HAP-1 (cell line): ENCODE measurements around the gene MFSD6.
"Not testable (repeated sequence)": the region's sequence is repeated elsewhere in the genome, so short reads cannot be mapped to it uniquely, and the experiment has no call there.

Experiments used
- DNase-seq, 2 experiments: peaks; one replicate each; pipeline ENCODE4 v3.0.0-alpha.2; 2016 to 2020; ENCODE audit warnings: low spot score in 2 of 2
- H3K27me3 ChIP-seq: fragments of 250-450 bp; sonication (Bioruptor Pico); 2 replicates; pipeline ENCODE4 v1.5.1; 2020; ENCODE audit warnings: low read depth, mild to moderate bottlenecking, moderate library complexity
- H3K36me3 ChIP-seq: fragments of 250-450 bp; sonication (Bioruptor Pico); replicated peaks from 2 replicates; pipeline ENCODE4 v1.5.1; 2020; ENCODE audit warnings: mild to moderate bottlenecking
- H3K4me1 ChIP-seq: fragments of 250-450 bp; sonication (Bioruptor Pico); 2 replicates; pipeline ENCODE4 v1.5.1; 2020; ENCODE audit warnings: mild to moderate bottlenecking
- H3K4me3 ChIP-seq: fragments of 250-450 bp; sonication (Bioruptor Pico); 2 replicates; pipeline ENCODE4 v1.5.1; 2020; ENCODE audit warnings: mild to moderate bottlenecking, moderate library complexity
- H3K9me3 ChIP-seq: fragments of 250-450 bp; sonication (Bioruptor Pico); 2 replicates; pipeline ENCODE4 v1.5.1; 2020; ENCODE audit warnings: mild to moderate bottlenecking, moderate library complexity
- in situ Hi-C: fragments of 300-500 bp; cut with MboI; formaldehyde crosslinking; loops from 3 replicates; pipeline ENCODE4 v1.14.3; 2020; ENCODE audit warnings: low sequenced_read_pairs, inconsistent platforms, mixed read lengths

Gene MFSD6

DNA sequence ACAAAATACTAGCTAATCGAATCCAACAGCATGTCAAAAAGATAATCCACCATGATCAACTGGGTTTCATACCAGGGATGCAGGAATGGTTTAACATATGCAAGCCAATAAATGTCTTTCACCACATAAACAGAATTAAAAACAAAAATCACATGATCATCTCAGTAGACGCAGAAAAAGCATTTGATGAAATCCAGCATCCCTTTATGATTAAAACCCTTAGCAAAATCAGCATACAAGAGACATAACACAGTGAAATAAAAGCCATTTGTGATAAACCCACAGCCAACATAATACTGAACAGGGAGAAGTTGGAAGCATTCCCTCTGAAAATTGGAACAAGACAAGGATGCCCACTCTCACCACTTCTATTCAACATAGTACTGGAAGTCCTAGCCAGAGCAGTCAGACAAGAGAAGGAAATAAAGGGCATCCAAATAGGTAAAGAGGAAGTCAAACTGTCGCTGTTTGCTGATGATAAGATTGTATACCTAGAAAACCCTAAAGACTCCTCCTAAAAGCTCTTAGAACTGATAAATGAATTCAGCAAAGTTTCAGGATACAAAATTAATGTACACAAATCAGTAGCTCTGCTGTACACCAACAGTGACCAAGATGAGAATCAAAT lies 86.6 kb downstream of the MFSD6 start:
- DNase-seq, in situ Hi-C loops, H3K4me3 ChIP-seq, H3K36me3 ChIP-seq, H3K4me1 ChIP-seq, H3K9me3 ChIP-seq, H3K27me3 ChIP-seq: not testable (repeated sequence)

DNA sequence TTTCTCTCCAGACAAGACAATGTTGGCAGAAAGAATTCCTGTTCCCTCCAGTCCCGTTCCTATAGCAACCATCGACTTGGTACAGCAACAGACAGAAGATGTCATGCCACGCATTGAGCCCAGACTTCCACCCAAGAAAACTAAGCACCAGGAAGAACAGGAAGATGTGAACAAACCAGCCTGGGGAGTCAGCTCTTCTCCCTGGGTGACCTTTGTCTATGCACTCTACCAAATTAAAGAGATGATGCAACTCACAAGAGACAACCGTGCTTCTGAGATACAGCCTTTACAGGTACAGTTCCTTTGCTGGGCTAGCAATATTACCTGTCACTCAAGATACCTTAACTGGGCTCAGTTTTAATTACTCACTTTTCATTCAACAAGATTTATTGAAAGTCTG lies 89.3 kb downstream of the MFSD6 start:
- in situ Hi-C loops: no loop called here

DNA sequence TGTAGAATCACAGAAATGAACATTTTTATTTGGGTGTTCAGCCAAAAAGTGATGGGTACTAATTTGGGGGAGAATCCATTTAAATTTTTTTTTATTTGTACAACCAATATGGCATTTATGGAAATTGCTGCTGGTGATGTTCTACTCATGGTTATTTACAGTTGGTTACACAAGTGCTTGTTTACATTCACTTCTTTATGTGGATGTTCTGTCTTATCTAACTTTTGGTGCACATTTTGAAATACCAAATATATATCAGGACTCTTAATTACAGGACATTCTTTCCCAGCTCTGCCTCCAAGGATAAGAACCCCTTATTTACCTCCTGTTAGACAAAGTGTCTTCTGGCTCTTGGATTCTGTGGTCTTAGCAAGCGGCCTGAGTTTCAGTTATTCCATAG lies 91.1 kb downstream of the MFSD6 start:
- H3K4me1 ChIP-seq: peaks cover 4% of the 10 kb centered on the region; the same call in 1 of the 2 replicates
- in situ Hi-C loops: no loop called here
- H3K36me3 ChIP-seq: no peaks in the 10 kb centered on the region
- no peak overlapping the region for H3K4me3 ChIP-seq
- no peaks in the 10 kb centered on the region for H3K9me3 ChIP-seq
- DNase-seq: no peak
- H3K27me3 ChIP-seq: no peaks in the 10 kb centered on the region

More for the DNA sequence above, 89.3 kb downstream of the MFSD6 start:
- Histone ChIP-seq H3K36me3 (no peaks in the 10 kb centered on the region), H3K4me1 (peaks cover 4% of the 10 kb centered on the region; the same call in 1 of the 2 replicates), H3K9me3 (no peaks in the 10 kb centered on the region), H3K27me3 (no peaks in the 10 kb centered on the region), H3K4me3 (no peak overlapping the region)
- DNase-seq: no peak

DNA sequence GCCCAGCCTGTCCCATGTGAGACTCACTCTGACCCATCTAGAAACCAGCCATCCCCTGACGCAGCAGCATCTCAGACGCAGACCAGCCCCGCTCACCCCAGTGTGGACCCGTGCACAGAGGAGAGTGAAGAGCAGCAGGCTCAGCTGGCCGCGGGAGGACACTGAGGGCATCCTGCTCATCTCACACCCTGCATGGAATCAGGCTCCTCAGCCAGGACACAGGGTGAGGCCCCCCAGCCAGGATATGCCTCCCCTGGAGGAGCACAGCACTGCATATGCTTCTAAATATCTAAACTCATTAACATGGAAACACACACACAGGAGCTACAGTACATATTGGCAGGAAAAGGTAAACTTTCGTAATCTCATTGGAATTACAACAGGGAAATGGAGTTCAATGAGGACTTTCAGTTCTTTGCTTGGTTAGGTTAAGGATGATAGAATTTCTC lies 91.9 kb downstream of the MFSD6 start:
- no peaks in the 10 kb centered on the region for H3K36me3 ChIP-seq
- no peak overlapping the region for H3K4me3 ChIP-seq
- no peak for DNase-seq
- in situ Hi-C loops: loop anchor here (25.0 kb wide), 1 partner anchor 413 kb away; no protein-coding TSS in a partner anchor
- H3K4me1 ChIP-seq: peaks cover 4% of the 10 kb centered on the region; the same call in 1 of the 2 replicates
- no peaks in the 10 kb centered on the region for H3K27me3 ChIP-seq
- no peaks in the 10 kb centered on the region for H3K9me3 ChIP-seq

DNA sequence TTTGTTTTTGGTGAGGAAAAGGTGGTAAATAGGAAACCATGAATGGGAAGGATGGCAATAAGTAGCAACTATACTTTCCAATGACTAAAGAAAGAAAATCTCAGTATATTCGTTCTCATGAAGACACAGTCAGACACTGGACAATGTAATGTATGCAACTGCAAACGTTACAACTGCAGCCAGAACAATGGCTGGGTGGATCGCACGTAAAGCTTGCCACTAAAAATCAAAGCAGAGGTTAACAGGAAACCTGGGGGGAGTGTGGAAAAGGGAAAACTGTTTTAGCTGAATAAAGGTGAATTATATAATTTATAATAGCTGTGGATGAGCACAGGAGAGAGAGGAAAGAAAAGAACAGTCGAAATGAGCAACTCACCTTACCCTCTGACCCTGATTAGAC lies 93.1 kb downstream of the MFSD6 start:
- H3K27me3 ChIP-seq: no peaks in the 10 kb centered on the region
- no peaks in the 10 kb centered on the region for H3K36me3 ChIP-seq
- no peak overlapping the region for H3K4me3 ChIP-seq
- DNase-seq: no peak
- no peaks in the 10 kb centered on the region for H3K9me3 ChIP-seq
- in situ Hi-C loops: loop anchor here (25.0 kb wide), 1 partner anchor 414 kb away; no protein-coding TSS in a partner anchor
- H3K4me1 ChIP-seq: peaks cover 4% of the 10 kb centered on the region; the same call in 1 of the 2 replicates

DNA sequence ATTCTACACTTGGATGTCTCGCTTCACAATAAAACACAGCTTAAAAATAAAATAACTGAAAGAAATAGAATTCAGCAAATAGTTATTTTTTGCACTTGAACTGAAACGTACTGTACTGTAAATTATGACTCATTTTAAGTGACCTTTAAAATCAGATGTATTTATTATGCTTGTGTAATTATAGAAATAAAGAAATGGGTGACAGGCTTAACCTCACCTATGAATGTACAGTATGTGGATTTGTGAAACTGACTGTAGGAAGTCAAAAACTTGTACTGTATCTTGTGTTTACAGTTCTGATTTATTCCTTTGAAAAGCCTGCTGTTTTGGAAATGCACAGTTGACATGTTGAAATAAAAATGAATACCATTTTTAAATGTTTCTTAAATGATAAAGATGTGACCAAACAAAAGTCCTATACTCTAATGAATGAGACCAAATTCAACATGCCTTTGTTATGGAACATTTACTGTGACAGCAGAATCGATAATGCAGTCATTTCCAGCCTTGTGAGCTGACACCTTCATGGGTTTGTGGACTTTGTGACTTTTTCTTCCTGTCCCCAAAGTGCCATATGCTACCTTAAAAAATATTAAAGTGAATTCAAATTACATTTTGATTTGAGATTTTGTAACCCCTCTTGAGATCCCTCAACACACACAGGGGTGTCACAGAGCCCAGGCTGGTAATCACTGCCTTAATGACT lies 93.7 kb downstream of the MFSD6 start:
- no peak for DNase-seq
- H3K27me3 ChIP-seq: no peaks in the 10 kb centered on the region
- in situ Hi-C loops: loop anchor here (25.0 kb wide), 1 partner anchor 415 kb away; no protein-coding TSS in a partner anchor
- peaks cover 4% of the 10 kb centered on the region; the same call in 1 of the 2 replicates for H3K4me1 ChIP-seq
- no peaks in the 10 kb centered on the region for H3K36me3 ChIP-seq
- H3K9me3 ChIP-seq: no peaks in the 10 kb centered on the region
- no peak overlapping the region for H3K4me3 ChIP-seq

DNA sequence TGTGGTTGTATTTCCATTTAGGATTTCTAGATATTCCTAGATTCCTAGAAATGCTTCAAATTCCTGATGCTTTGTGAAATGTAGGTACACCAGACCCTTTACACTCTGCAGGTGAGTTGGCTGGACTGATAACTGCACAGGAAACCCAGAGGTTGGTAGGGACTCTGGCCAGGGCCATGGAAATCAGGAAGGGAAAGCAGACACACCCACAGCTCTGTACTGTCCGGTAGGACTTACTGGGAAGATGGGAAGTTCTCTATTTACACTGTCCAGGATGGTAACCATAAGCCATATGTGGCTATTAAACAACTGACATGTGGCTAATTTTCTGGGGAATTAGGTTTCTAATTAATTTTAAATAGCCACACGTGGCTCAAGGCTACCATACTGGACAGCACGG lies 94.9 kb downstream of the MFSD6 start:
- Histone ChIP-seq H3K4me1 (peaks cover 4% of the 10 kb centered on the region; the same call in 1 of the 2 replicates), H3K27me3 (no peaks in the 10 kb centered on the region), H3K36me3 (no peaks in the 10 kb centered on the region), H3K4me3 (no peak overlapping the region), H3K9me3 (no peaks in the 10 kb centered on the region)
- in situ Hi-C loops: loop anchor here (25.0 kb wide), 1 partner anchor 416 kb away; no protein-coding TSS in a partner anchor
- no peak for DNase-seq

DNA sequence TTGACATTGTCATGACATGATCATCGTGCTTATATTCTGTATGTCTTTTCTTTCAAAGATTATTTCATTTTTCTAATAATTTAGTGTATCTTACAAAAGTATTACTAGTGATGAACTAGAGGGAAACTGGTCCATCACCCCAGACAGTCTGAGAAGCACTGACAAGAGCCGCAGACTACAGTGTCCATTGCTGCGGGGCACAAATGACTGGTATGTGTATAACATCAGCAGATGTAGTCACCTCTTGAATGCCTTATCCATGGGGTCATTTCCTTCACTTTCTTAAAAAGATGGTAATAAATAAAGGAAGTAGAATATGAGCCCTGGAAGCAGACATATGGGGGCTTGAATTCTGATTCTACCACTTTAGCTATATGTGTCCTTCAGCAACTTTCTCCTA lies 96.8 kb downstream of the MFSD6 start:
- Histone ChIP-seq H3K36me3 (no peaks in the 10 kb centered on the region), H3K4me3 (no peak overlapping the region), H3K27me3 (no peaks in the 10 kb centered on the region), H3K4me1 (peaks cover 4% of the 10 kb centered on the region; the same call in 1 of the 2 replicates), H3K9me3 (no peaks in the 10 kb centered on the region)
- no peak for DNase-seq
- in situ Hi-C loops: loop anchor here (25.0 kb wide), 1 partner anchor 418 kb away; no protein-coding TSS in a partner anchor

DNA sequence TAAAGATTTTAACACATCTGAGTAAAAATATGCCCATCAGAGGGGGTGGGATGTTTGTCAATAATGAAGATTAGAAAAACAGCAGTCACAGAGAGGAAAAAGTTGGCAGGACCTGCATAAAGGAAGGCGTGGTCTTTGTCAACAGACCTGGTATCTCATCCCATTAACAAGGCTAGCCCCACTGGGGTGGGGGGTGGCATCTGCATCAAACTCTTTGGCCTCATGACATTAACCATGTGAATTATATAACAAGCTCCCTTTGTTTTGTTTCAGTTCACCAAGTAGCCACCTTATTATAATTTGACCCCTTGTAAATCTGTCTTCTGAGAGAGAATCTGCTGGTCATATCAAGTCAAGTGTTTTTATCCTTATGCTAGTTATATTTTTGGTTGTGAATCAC lies 97.5 kb downstream of the MFSD6 start:
- Histone ChIP-seq H3K4me1 (peaks cover 4% of the 10 kb centered on the region; the same call in 1 of the 2 replicates), H3K4me3 (no peak overlapping the region), H3K9me3 (no peaks in the 10 kb centered on the region), H3K27me3 (no peaks in the 10 kb centered on the region), H3K36me3 (no peaks in the 10 kb centered on the region)
- no peak for DNase-seq
- in situ Hi-C loops: loop anchor here (25.0 kb wide), 1 partner anchor 418 kb away; no protein-coding TSS in a partner anchor

DNA sequence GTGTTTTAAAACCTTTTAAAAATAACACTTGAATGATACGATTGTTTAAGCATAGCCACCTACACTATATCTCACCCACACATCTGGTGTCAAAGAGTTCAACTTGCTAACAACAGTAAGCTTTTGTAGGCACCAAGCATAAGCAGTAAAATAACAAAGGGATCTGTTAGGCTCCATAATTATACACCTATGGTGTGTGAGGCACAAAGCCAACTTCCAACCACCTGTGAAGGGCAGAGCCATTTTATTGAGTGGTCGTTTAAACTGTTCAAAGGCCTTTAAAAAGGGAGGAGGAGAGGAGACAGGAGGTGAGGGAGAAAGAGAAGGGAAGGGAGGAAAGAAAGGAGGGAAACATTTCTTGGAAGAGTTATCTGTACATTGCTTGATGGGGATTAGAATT lies 98.5 kb downstream of the MFSD6 start:
- no peak for DNase-seq
- H3K4me3 ChIP-seq: no peak overlapping the region
- H3K36me3 ChIP-seq: no peaks in the 10 kb centered on the region
- H3K4me1 ChIP-seq: peaks cover 2% of the 10 kb centered on the region; the same call in 1 of the 2 replicates
- no peaks in the 10 kb centered on the region for H3K27me3 ChIP-seq
- in situ Hi-C loops: loop anchor here (25.0 kb wide), 1 partner anchor 419 kb away; no protein-coding TSS in a partner anchor
- no peaks in the 10 kb centered on the region for H3K9me3 ChIP-seq

DNA sequence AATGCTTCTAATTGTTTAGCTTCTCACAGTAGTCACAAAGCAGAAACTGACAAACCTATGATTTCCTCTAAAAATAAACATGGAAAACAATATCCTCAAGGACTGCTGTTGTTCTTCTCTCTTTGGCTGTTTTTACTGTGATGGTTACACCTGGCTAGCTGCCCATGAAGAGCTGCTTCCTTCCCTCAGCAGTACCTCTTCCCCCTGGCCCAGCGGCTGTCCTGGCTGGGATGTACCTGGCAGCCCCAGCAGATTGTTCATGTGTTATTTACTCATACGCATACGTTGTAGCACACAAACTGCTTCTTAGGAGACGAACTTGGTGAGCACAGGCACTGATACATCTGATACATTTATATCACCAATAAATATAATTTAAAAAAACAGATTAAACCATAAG lies 99.0 kb downstream of the MFSD6 start:
- in situ Hi-C loops: loop anchor here (25.0 kb wide), 1 partner anchor 420 kb away; no protein-coding TSS in a partner anchor

DNA sequence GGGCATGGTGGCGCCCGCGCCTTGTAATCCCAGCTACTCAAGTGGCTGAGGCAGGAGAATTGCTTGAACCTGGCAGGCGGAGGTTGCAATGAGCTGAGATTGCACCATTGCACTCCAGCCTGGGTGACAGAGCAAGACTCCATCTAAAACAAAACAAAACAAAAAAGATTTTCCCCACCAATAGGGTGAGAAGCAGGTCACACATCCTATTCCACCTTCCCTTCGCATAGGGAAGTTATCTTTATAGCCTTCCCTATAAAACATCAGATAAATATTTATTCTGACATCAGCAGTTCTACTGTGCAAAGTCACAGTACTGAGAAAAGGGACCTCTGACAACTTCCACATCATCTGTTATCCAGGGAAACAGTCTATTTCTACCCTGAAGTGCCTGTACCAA lies 101.7 kb downstream of the MFSD6 start:
- DNase-seq: not testable (repeated sequence)
- in situ Hi-C loops: loop anchor here (25.0 kb wide), 1 partner anchor 423 kb away; no protein-coding TSS in a partner anchor

More for the DNA sequence above, 99.0 kb downstream of the MFSD6 start:
- no peaks in the 10 kb centered on the region for H3K9me3 ChIP-seq
- no peak for DNase-seq
- H3K36me3 ChIP-seq: no peaks in the 10 kb centered on the region
- H3K27me3 ChIP-seq: no peaks in the 10 kb centered on the region
- no peaks in the 10 kb centered on the region for H3K4me1 ChIP-seq
- H3K4me3 ChIP-seq: no peak overlapping the region

DNA sequence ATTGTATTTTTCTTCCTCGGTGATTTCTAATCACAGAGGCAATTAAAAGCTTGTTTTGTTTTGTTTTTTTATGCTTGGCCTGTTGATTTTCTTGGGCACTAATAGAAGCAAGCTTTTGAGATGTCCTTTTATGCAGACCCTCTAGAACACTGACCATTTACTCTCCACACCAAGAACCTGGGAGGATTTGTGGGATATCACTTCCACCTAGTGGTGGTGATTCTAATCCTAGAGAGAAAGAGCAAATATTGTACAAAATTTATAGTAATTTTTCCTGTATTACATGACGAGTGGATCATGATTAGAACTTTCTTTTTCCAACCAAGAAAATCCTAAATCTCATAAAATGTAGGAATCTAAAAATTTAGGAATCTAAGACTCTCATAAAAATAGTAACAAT lies 102.9 kb downstream of the MFSD6 start:
- Histone ChIP-seq H3K4me1 (no peaks in the 10 kb centered on the region), H3K4me3 (no peak overlapping the region), H3K9me3 (no peaks in the 10 kb centered on the region), H3K27me3 (no peaks in the 10 kb centered on the region), H3K36me3 (no peaks in the 10 kb centered on the region)
- in situ Hi-C loops: loop anchor here (25.0 kb wide), 1 partner anchor 424 kb away; no protein-coding TSS in a partner anchor
- no peak for DNase-seq

More for the DNA sequence above, 101.7 kb downstream of the MFSD6 start:
- not testable (repeated sequence) for H3K27me3 ChIP-seq, H3K36me3 ChIP-seq, H3K4me1 ChIP-seq, H3K4me3 ChIP-seq, H3K9me3 ChIP-seq
